OCI-LY3 (cell line): Measurements from ENCODE around the gene NKAIN2.

ENCODE experiments used
- H2AFZ ChIP-seq: fragments of 200-600, 300-600 bp; shearing (Covaris generic); 2 replicates; pipeline ENCODE4 v1.6.0; 2014; ENCODE audit warnings: antibody characterized with exemption, low read depth, low read length
- H3K27ac ChIP-seq: fragments of 200-600, 300-600 bp; sonication (generic); 2 replicates; pipeline ENCODE4 v1.5.1; 2014; ENCODE audit warnings: mild to moderate bottlenecking, low read length, moderate library complexity, mixed read lengths
- H3K27me3 ChIP-seq: fragments of 200-600, 300-600 bp; sonication (generic); 2 replicates; pipeline ENCODE4 v1.6.1; 2014; ENCODE audit warnings: low read depth, low read length, mixed read lengths
- H3K36me3 ChIP-seq: fragments of 200-600, 300-600 bp; sonication (generic); replicated peaks from 2 replicates; pipeline ENCODE3; 2014; ENCODE audit warnings: low read depth, low read length, mixed read lengths
- H3K4me1 ChIP-seq: fragments of 300-600, 200-600 bp; sonication (generic); 2 replicates; pipeline ENCODE4 v1.6.1; 2014; ENCODE audit warnings: low read length, mixed read lengths
- H3K4me2 ChIP-seq: fragments of 200-600, 300-600 bp; sonication (generic); 2 replicates; pipeline ENCODE4 v1.6.1; 2014; ENCODE audit warnings: low read length, mixed read lengths
- H3K4me3 ChIP-seq: fragments of 300-600, 200-600 bp; sonication (generic); 2 replicates; pipeline ENCODE4 v1.5.1; 2014; ENCODE audit warnings: antibody characterized with exemption, mild to moderate bottlenecking, low read length, moderate library complexity
- H3K79me2 ChIP-seq: fragments of 300-600, 200-600 bp; shearing (Covaris generic); 2 replicates; pipeline ENCODE4 v1.6.1; 2014; ENCODE audit warnings: mild to moderate bottlenecking, low read length, mixed read lengths
- H3K9ac ChIP-seq: fragments of 300-600, 200-600 bp; shearing (Covaris generic); 2 replicates; pipeline ENCODE4 v1.6.0; 2014; ENCODE audit warnings: mild to moderate bottlenecking, low read length, moderate library complexity
- H3K9me3 ChIP-seq: fragments of 200-600, 300-600 bp; shearing (Covaris generic); 2 replicates; pipeline ENCODE4 v1.6.1; 2014; ENCODE audit warnings: low read length, mixed read lengths; ENCODE audit not compliant: insufficient read depth
- H4K20me1 ChIP-seq: fragments of 200-600, 300-600 bp; sonication (generic); 2 replicates; pipeline ENCODE4 v1.6.1; 2016; ENCODE audit warnings: low read length, mixed read lengths; ENCODE audit not compliant: insufficient read depth
- EZH2phosphoT487 ChIP-seq: fragments of 200-600 bp; shearing (Covaris generic); IDR thresholded peaks from 2 replicates; pipeline ENCODE4 v1.6.1; 2018; ENCODE audit warnings: antibody characterized with exemption, mixed run types, low read depth
- TF ChIP-seq, protein P1 (sequence below): fragments of 200-600, 300-600 bp; sonication (generic); IDR thresholded peaks from 2 replicates; pipeline ENCODE4 v1.5.1; 2014; ENCODE audit warnings: antibody characterized with exemption, low read length, low read depth

NKAIN2 gene

GRCh38 chr6:124823240-124824111 is 1019.8 kb downstream of the NKAIN2 start:
- no peaks in the 10 kb centered on the region for H3K36me3 ChIP-seq
- TF ChIP-seq, protein P1, sequence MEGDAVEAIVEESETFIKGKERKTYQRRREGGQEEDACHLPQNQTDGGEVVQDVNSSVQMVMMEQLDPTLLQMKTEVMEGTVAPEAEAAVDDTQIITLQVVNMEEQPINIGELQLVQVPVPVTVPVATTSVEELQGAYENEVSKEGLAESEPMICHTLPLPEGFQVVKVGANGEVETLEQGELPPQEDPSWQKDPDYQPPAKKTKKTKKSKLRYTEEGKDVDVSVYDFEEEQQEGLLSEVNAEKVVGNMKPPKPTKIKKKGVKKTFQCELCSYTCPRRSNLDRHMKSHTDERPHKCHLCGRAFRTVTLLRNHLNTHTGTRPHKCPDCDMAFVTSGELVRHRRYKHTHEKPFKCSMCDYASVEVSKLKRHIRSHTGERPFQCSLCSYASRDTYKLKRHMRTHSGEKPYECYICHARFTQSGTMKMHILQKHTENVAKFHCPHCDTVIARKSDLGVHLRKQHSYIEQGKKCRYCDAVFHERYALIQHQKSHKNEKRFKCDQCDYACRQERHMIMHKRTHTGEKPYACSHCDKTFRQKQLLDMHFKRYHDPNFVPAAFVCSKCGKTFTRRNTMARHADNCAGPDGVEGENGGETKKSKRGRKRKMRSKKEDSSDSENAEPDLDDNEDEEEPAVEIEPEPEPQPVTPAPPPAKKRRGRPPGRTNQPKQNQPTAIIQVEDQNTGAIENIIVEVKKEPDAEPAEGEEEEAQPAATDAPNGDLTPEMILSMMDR, result no peak
- no peak for TF ChIP-seq EZH2phosphoT487
- no peaks in the 10 kb centered on the region for H3K9me3 ChIP-seq
- H3K27me3 ChIP-seq, result no peaks in the 10 kb centered on the region
- 0 out of 2 replicates have a peak, but pooled peaks cover 4% of the 10 kb centered on the region for H3K4me1 ChIP-seq
- H2AFZ ChIP-seq, result no peak overlapping the region
- no peak overlapping the region for H3K4me2 ChIP-seq
- H4K20me1 ChIP-seq, result no peaks in the 10 kb centered on the region
- no peak overlapping the region for H3K4me3 ChIP-seq
- no peaks in the 10 kb centered on the region for H3K79me2 ChIP-seq
- no peak overlapping the region for H3K9ac ChIP-seq
- H3K27ac ChIP-seq, result no peak overlapping the region

GRCh38 chr6:124825564-124825963 is 1021.9 kb downstream of the NKAIN2 start:
- TF ChIP-seq, protein P1, result no peak
- TF ChIP-seq EZH2phosphoT487, result no peak
- no peaks in the 10 kb centered on the region for H3K79me2 ChIP-seq

GRCh38 chr6:124829822-124830221 is 1026.2 kb downstream of the NKAIN2 start:
- H3K27me3 ChIP-seq, result no peaks in the 10 kb centered on the region
- H3K9ac ChIP-seq, result no peak overlapping the region
- TF ChIP-seq EZH2phosphoT487, result no peak
- TF ChIP-seq, protein P1, result no peak
- no peaks in the 10 kb centered on the region for H3K36me3 ChIP-seq
- H2AFZ ChIP-seq, result no peak overlapping the region
- H3K9me3 ChIP-seq, result no peaks in the 10 kb centered on the region
- H3K79me2 ChIP-seq, result no peaks in the 10 kb centered on the region
- no peak overlapping the region for H3K4me2 ChIP-seq
- no peak overlapping the region for H3K27ac ChIP-seq
- no peak overlapping the region for H3K4me3 ChIP-seq
- H4K20me1 ChIP-seq, result no peaks in the 10 kb centered on the region
- no peaks in the 10 kb centered on the region for H3K4me1 ChIP-seq

More at GRCh38 chr6:124825564-124825963, 1021.9 kb downstream of the NKAIN2 start:
- Histone ChIP-seq H3K27me3 (no peaks in the 10 kb centered on the region), H3K4me2 (no peak overlapping the region), H3K27ac (no peak overlapping the region), H3K9ac (no peak overlapping the region), H3K4me1 (no peaks in the 10 kb centered on the region), H4K20me1 (no peaks in the 10 kb centered on the region), H3K36me3 (no peaks in the 10 kb centered on the region), H2AFZ (no peak overlapping the region), H3K4me3 (no peak overlapping the region), H3K9me3 (no peaks in the 10 kb centered on the region)

DNA sequence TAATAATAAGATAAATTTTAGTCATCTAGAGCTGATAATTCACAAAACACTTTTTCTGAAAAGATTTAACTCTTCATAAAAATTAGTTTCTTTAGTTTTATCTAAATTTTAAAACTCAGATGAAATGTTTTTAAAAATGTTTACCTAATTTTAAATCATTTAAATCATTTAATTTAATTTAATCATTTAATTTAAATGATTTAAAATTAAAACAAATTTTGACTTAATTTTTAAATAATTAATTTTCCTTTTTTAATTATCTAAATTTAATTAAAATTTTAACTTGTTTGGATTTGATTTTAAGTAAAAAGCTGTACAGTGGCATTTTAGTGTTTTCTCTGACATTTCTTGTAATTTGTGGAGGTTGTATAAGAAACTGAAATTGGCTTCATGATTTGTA is 1026.8 kb downstream of the NKAIN2 start:
- no peaks in the 10 kb centered on the region for H3K36me3 ChIP-seq
- H3K9me3 ChIP-seq, result no peaks in the 10 kb centered on the region
- H3K79me2 ChIP-seq, result no peaks in the 10 kb centered on the region
- H3K27ac ChIP-seq, result no peak overlapping the region
- no peaks in the 10 kb centered on the region for H4K20me1 ChIP-seq
- no peak overlapping the region for H2AFZ ChIP-seq
- no peak overlapping the region for H3K4me3 ChIP-seq
- H3K27me3 ChIP-seq, result no peaks in the 10 kb centered on the region
- H3K4me2 ChIP-seq, result no peak overlapping the region
- no peak overlapping the region for H3K9ac ChIP-seq
- no peak for TF ChIP-seq EZH2phosphoT487
- no peaks in the 10 kb centered on the region for H3K4me1 ChIP-seq
